ENCODE data around the gene CXCL14.
"Not testable (repeated sequence)": the region's sequence is repeated elsewhere in the genome, so short reads cannot be mapped to it uniquely, and the experiment has no call there.

Gene CXCL14

GRCh38 chr5:135541807-135542502 lies 36.8 kb downstream of the CXCL14 start:
- no peak for DNase-seq

DNA sequence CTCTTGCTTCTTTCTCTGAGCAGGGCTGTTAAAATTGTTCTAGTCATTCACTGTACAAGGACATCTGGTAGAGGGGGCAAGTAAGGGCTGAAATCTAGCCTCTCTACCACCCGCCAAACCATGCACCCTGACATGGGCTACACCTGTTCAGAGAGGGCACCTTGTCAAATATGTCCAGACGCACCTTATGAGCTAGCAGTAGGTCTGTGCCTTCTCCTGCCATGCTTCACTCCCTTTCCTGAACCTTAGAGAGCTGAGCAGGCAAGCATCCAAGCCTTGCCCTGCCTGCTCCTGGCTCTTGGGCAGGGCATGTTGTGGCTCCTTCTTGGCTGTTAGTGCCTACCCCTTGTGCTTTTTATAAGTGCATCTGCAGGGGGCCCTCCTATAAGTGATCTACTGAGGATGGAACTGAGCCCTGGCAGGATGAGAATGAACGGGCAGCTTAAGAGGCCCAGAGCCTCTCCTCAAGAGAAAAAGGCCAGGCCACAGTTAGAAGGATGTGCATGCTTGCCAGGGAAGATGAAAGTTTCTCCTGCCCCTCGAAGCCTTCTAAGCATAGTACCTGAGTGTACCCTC lies 39.3 kb downstream of the CXCL14 start:
- no peak for DNase-seq

GRCh38 chr5:135538261-135538660 lies 40.5 kb downstream of the CXCL14 start:
- DNase-seq = no peak

DNA sequence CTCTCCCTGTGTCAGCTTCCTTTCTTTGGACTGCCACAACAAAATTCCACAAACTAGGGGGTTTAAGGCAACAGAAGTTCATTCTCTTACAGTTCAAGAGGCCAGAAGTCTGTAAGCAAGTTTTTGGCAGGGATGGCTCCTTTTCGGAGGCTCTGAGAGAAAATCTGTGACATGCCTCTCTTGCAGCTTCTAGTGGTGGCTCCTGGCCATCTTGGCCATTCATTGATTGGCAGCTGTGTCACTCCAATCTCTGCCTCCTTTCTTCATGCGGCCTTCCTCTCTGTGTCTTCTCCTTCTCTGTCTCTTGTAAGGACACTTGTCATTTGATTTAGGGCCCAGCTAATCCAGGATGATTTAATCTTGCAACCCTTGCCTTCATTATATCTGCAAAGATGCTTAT lies 41.0 kb downstream of the CXCL14 start:
- no peak for DNase-seq

DNA sequence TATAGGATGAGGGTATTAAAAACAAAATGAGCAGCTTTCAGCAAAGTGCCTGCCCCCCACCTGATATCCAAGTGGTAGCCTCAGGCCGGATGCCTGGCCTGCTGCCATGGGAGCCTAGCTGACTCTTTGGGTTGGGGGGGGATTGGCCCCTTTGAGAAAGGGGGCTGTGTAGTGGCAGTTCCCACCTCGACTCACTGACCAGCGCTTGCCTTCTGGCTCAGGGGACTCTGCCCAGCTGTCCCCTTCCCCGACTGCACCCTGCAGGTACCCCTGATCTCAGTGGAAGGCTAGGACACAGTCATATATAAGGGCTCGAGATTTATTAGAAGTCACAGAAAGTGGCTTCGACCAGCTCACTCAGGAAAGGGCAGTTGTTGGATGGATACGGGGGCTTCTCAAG lies 41.5 kb downstream of the CXCL14 start:
- DNase-seq = no peak

- DNase-seq = peak; percentile 54
These were observed 42.7 kb downstream of the CXCL14 start, which contains the start of gene NEUROG1 for GRCh38 chr5:135535820-135536801. Gene NEUROG1, minus strand, starts transcription at chr5:135535964. Its CDS starts 274 bp downstream, at chr5:135535690.

GRCh38 chr5:135535420-135535819 lies 43.4 kb downstream of the CXCL14 start:
- DNase-seq = no peak

DNA sequence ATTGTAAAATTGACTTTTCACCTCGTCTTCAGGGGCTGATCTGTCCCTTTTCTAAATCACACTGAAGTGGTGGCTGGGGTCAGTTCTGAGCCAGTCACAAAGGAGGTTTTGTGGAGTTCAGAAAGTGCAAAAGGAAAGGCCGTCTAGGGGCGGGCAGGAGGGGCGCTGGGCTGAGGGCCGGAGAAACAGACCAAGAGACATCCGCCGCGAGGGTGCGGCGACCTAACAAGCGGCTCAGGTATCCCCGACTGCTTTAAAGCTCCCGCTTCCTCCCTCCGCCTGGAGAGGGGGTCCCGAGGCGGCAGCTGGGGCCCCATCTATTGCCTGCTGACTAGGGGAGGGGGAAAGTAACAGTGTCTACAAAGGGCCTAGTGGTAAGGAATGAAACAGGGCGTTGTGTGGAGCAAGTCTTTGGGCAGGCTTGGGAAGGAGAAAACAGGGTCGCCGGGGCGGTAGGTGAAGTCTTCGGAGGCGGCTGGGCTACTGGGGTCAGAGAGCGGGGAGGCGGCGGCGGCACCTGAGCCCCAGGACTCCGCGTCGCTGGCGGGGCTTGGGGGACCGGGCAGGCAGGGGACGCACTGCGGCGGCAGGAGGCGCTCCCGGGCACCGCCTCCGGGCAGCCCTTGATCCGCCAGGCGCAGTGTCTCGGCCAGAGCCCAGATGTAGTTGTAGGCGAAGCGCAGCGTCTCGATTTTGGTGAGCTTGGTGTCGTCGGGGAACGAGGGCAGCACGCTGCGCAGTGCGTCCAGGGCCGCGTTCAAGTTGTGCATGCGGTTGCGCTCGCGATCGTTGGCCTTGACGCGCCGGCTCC lies 44.0 kb downstream of the CXCL14 start:
- no peak for DNase-seq

GRCh38 chr5:135533794-135534193 lies 45.0 kb downstream of the CXCL14 start:
- no peak for DNase-seq

DNA sequence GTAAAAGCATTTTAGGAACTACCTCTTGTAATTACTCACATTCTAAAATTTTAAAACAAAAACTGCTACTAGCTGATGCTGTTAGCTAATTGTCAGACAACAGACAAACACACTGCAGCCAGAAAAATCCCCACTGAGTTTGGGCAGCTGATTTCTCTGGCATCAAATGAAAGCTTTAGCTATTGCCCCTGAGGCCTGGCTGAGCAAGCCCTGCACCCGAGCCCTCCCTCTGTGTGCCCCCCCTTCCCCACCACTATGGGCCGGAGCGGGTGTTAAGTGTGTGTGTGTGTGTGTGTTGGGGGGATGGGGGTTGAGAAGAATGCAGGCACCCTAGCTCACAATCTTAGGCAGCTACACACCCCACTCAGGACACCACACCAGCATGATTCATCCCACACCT lies 45.5 kb downstream of the CXCL14 start:
- no peak for DNase-seq

DNA sequence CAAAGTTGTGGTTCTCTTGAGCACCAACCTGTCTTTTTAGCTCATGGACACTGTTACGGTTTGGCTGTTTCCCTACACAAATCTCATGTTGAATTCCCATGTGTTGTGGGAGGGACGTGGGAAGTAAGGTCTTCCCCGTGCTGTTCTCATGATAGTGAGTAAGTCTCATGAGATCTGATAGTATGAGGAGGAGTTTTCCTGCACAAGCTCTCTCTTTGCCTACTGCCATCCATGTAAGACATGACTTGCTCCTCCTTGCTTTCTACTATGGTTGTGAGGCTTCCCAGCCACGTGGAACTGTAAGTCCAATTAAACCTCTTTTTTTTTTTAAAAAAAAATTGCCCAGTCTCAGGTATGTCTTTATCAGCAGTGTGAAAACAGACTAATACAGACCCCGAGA lies 49.2 kb downstream of the CXCL14 start:
- not testable (repeated sequence) for DNase-seq

GRCh38 chr5:135526924-135527323 lies 51.9 kb downstream of the CXCL14 start:
- DNase-seq = no peak

GRCh38 chr5:135521964-135522363 lies 56.8 kb downstream of the CXCL14 start:
- DNase-seq = no peak
